Measurements from ENCODE around the gene DCXR. TPM values are rescaled to one million over a fixed set of nuclear protein-coding genes. Genes with fewer than 3 reads are reported as not detected.

DCXR gene
- total and polyA plus RNA-seq, 2 donors (not counting 3 experiments of a cell fraction or from before 2014, with no cell fraction given): 93.0 to 178 TPM

DNA sequence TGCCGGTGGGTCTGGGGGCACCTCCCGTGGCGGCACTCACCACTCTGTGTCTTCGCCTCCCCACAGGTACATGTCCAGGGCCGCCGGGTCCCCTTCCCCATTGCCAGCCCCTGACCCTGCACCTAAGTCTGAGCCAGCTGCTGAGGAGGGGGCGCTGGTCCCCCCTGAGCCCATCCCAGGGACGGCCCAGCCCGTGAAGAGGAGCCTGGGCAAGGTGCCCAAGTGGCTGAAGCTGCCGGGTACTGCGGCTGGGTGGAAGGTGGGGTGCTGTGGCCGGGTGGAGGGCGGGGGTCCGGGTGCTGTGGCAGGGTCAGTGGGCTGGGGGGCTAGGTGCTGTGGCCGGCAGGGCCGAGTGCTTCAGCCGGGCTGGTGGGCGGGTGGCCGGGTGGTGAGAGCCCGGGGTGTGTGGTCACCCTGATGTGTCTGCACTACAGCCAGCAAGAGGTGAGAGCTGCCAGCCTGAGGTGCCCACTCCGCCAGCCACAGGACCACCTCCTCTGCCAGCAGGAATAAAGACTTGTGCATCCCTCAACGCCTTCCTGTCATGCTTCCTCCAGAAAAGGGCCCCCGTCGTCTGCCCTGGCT, 20.5 kb downstream of the DCXR start:
- H3K27me3 ChIP-seq (ENCODE audit: control insufficient read depth in 2 of 2, insufficient read depth in 2 of 2, low read length in 2 of 2): no peaks in the 10 kb centered on the region
- TF ChIP-seq, protein P1, sequence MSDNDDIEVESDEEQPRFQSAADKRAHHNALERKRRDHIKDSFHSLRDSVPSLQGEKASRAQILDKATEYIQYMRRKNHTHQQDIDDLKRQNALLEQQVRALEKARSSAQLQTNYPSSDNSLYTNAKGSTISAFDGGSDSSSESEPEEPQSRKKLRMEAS (IDR thresholded peaks at IDR 0.05; ENCODE audit: insufficient read depth, insufficient read length): no peak
- TF ChIP-seq POLR2A (IDR thresholded peaks at IDR 0.05; ENCODE audit: low read depth, low read length): no peak
- no peak for TF ChIP-seq MYC (IDR thresholded peaks at IDR 0.05; ENCODE audit: low read depth, low read length)
- TF ChIP-seq, protein P2, sequence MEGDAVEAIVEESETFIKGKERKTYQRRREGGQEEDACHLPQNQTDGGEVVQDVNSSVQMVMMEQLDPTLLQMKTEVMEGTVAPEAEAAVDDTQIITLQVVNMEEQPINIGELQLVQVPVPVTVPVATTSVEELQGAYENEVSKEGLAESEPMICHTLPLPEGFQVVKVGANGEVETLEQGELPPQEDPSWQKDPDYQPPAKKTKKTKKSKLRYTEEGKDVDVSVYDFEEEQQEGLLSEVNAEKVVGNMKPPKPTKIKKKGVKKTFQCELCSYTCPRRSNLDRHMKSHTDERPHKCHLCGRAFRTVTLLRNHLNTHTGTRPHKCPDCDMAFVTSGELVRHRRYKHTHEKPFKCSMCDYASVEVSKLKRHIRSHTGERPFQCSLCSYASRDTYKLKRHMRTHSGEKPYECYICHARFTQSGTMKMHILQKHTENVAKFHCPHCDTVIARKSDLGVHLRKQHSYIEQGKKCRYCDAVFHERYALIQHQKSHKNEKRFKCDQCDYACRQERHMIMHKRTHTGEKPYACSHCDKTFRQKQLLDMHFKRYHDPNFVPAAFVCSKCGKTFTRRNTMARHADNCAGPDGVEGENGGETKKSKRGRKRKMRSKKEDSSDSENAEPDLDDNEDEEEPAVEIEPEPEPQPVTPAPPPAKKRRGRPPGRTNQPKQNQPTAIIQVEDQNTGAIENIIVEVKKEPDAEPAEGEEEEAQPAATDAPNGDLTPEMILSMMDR (IDR thresholded peaks at IDR 0.05; ENCODE audit: extremely low read depth in 1 of 2, insufficient read depth in 1 of 2, low read depth in 1 of 2, low read length in 2 of 2): no peak
- no peak for TF ChIP-seq EZH2 (IDR thresholded peaks at IDR 0.05; ENCODE audit: borderline replicate concordance, low read depth, low read length, severe bottlenecking)
- no peak for TF ChIP-seq POLR2AphosphoS5 (IDR thresholded peaks at IDR 0.05; ENCODE audit: insufficient read depth, low read depth, low read length)
- no peak for TF ChIP-seq JUN (IDR thresholded peaks at IDR 0.05; ENCODE audit: borderline replicate concordance, insufficient read depth, insufficient read length, low read depth)
- TF ChIP-seq FOS (IDR thresholded peaks at IDR 0.05; ENCODE audit: borderline replicate concordance, insufficient read depth, low read length): no peak
- TF ChIP-seq GATA2 (IDR thresholded peaks at IDR 0.05; ENCODE audit: insufficient read depth, insufficient read length, low read depth, low read length): no peak
- H3K4me2 ChIP-seq (ENCODE audit: insufficient read depth, low read length): no peak overlapping the region
- no peak overlapping the region for H3K9ac ChIP-seq (replicated peaks; ENCODE audit: extremely low read depth, insufficient read depth, low read length)
- no peak overlapping the region for H3K4me3 ChIP-seq (replicated peaks in 1 of 3; ENCODE audit: insufficient read depth in 1 of 3, low read depth in 1 of 3, low read length in 3 of 3)
- H3K9me1 ChIP-seq (replicated peaks; ENCODE audit: control insufficient read depth, extremely low read depth, insufficient read depth, low read length): no peaks in the 10 kb centered on the region
- POLR2A ChIA-PET: no interaction called here
- BruUV-seq (replicated peaks): no TSS peak
- DNase-seq (ENCODE audit: low read depth, low spot score) (no peak), FAIRE-seq (no peak)
- no peaks in the 10 kb centered on the region for H4K20me1 ChIP-seq (replicated peaks; ENCODE audit: control insufficient read depth, extremely low read depth, insufficient read depth, low read length)
- H3K4me1 ChIP-seq (ENCODE audit: control insufficient read depth, extremely low read depth, insufficient read depth, low read length): peaks cover 5% of the 10 kb centered on the region
- dilution Hi-C loops (cut with MboI; ENCODE audit: extremely low pct_ligation_motif_present, low sequenced_read_pairs) (no loop called here), intact Hi-C loops (cut with micrococcal nuclease) (no loop called here)
- H2AFZ ChIP-seq (ENCODE audit: low read depth, low read length): no peak overlapping the region
- CTCF ChIA-PET: interaction anchor here (2.6 to 9.1 kb wide), 2 partner anchors 13 to 57 kb away, joined by 8 to 345 read pairs; partner anchors contain the start of gene NOTUM
- H3K36me3 ChIP-seq (ENCODE audit: control insufficient read depth in 2 of 2, extremely low read depth in 1 of 2, insufficient read depth in 2 of 2, low read length in 2 of 2): no peaks in the 10 kb centered on the region
- no peak overlapping the region for H3K27ac ChIP-seq (ENCODE audit: insufficient read depth, low read depth, low read length)
- no peaks in the 10 kb centered on the region for H3K9me3 ChIP-seq (replicated peaks; ENCODE audit: control insufficient read depth, insufficient read depth, low read length)
- H3K79me2 ChIP-seq (ENCODE audit: control insufficient read depth, insufficient read depth, low read length): peaks cover under 1% of the 10 kb centered on the region

Measured in endothelial cell of umbilical vein (primary cell).